ENCODE data around the gene PRRC2C.

PRRC2C gene

GRCh38 chr1:171585715-171586114 is 100.4 kb downstream of the PRRC2C start:
- no peak for DNase-seq (ENCODE audit: extremely low spot score)

GRCh38 chr1:171588230-171588629 is 102.9 kb downstream of the PRRC2C start:
- CTCF ChIA-PET: interaction anchor here (0.8 to 1.3 kb wide), 2 partner anchors 28 to 56 kb away, joined by 3 read pairs; no protein-coding TSS in a partner anchor
- no peak for TF ChIP-seq CTCF (IDR thresholded peaks at IDR 0.05; ENCODE audit: control extremely low read depth, extremely low read depth, low read depth, missing control alignments)
- POLR2A ChIA-PET: no interaction called here
- no peak for DNase-seq (ENCODE audit: extremely low spot score)

More at GRCh38 chr1:171585715-171586114, 100.4 kb downstream of the PRRC2C start:
- ChIA-PET POLR2A (no interaction called here), CTCF (no interaction called here)
- no peak for TF ChIP-seq CTCF (IDR thresholded peaks at IDR 0.05; ENCODE audit: control extremely low read depth, extremely low read depth, low read depth, missing control alignments)

GRCh38 chr1:171590022-171590421 is 104.7 kb downstream of the PRRC2C start:
- POLR2A ChIA-PET: no interaction called here
- no peak for TF ChIP-seq CTCF (IDR thresholded peaks at IDR 0.05; ENCODE audit: control extremely low read depth, extremely low read depth, low read depth, missing control alignments)
- CTCF ChIA-PET: interaction anchor here (1.3 kb wide), 1 partner anchor 9 kb away, joined by 3 read pairs; no protein-coding TSS in a partner anchor
- no peak for DNase-seq (ENCODE audit: extremely low spot score)

- ChIA-PET CTCF (interaction anchor here (1.1 to 1.3 kb wide), 4 partner anchors 16 to 65 kb away, joined by 3 to 5 read pairs (median 4); no protein-coding TSS in a partner anchor), POLR2A (no interaction called here)
- DNase-seq (ENCODE audit: extremely low spot score): no peak
- no peak for TF ChIP-seq CTCF (IDR thresholded peaks at IDR 0.05; ENCODE audit: control extremely low read depth, extremely low read depth, low read depth, missing control alignments)
Measured at GRCh38 chr1:171595324-171595723, 110.0 kb downstream of the PRRC2C start.

GRCh38 chr1:171596119-171596518 is 110.8 kb downstream of the PRRC2C start:
- ChIA-PET POLR2A (no interaction called here), CTCF (interaction anchor here (0.7 to 2.9 kb wide), 5 partner anchors 11 to 65 kb away, joined by 3 to 5 read pairs (median 3); no protein-coding TSS in a partner anchor)
- no peak for DNase-seq (ENCODE audit: extremely low spot score)
- no peak for TF ChIP-seq CTCF (IDR thresholded peaks at IDR 0.05; ENCODE audit: control extremely low read depth, extremely low read depth, low read depth, missing control alignments)

- no peak for TF ChIP-seq CTCF (IDR thresholded peaks at IDR 0.05; ENCODE audit: control extremely low read depth, extremely low read depth, low read depth, missing control alignments)
- POLR2A ChIA-PET: no interaction called here
- no peak for DNase-seq (ENCODE audit: extremely low spot score)
- CTCF ChIA-PET: interaction anchor here (0.7 to 2.9 kb wide), 5 partner anchors 10 to 112 kb away, joined by 3 to 6 read pairs (median 3); partner anchors contain the start of gene PRRC2C
Measured at GRCh38 chr1:171596705-171597104, 111.4 kb downstream of the PRRC2C start.
